Measurements from ENCODE around the gene DGKQ. TPM values are rescaled to one million over a fixed set of nuclear protein-coding genes. Genes with fewer than 3 reads are reported as not detected.

DGKQ gene
- polyA plus RNA-seq, 5 donors, result 4.1 to 10.3 (median 5.2) TPM

Other genes with a start within 250 kb of the DGKQ start
- gene CPLX1, start 147.4 kb downstream of the DGKQ start, polyA plus RNA-seq (ENCODE audit: insufficient read depth in 1 of 5, insufficient read length in 5 of 5, low replicate concordance in 1 of 5), result 1 to 10 TPM in 4 of 5 donors, under 1 TPM in 1; 0.84 to 2.7 (median 1.1) TPM
- 10 to 100 TPM; 37.5 to 62.9 (median 52.1) TPM for gene GAK, start 41.3 kb downstream of the DGKQ start, polyA plus RNA-seq (ENCODE audit: insufficient read depth in 1 of 5, insufficient read length in 5 of 5, low replicate concordance in 1 of 5)
- 10 to 100 TPM; 24.8 to 32.4 (median 28.5) TPM for gene TMEM175, start 41.1 kb downstream of the DGKQ start, polyA plus RNA-seq (ENCODE audit: insufficient read depth in 1 of 5, insufficient read length in 5 of 5, low replicate concordance in 1 of 5)
- gene IDUA, start 13.5 kb upstream of the DGKQ start, polyA plus RNA-seq (ENCODE audit: insufficient read depth in 1 of 5, insufficient read length in 5 of 5, low replicate concordance in 1 of 5), result 10 to 100 TPM in 4 of 5 donors, 1 to 10 TPM in 1; 9.9 to 22.1 (median 16.9) TPM
- gene SLC26A1, start 19.8 kb upstream of the DGKQ start, polyA plus RNA-seq (ENCODE audit: insufficient read depth in 1 of 5, insufficient read length in 5 of 5, low replicate concordance in 1 of 5), result 1 to 10 TPM; 3.5 to 9.1 (median 5.2) TPM
- 10 to 100 TPM; 15.1 to 31.3 (median 20.7) TPM for gene FGFRL1, start 38.1 kb upstream of the DGKQ start, polyA plus RNA-seq (ENCODE audit: insufficient read depth in 1 of 5, insufficient read length in 5 of 5, low replicate concordance in 1 of 5)
- gene RNF212, start 140.0 kb upstream of the DGKQ start, polyA plus RNA-seq (ENCODE audit: insufficient read depth in 1 of 5, insufficient read length in 5 of 5, low replicate concordance in 1 of 5), result 10 to 100 TPM in 3 of 5 donors, 1 to 10 TPM in 2; 6.1 to 11.8 (median 11.0) TPM
- gene SPON2, start 199.0 kb upstream of the DGKQ start, polyA plus RNA-seq (ENCODE audit: insufficient read depth in 1 of 5, insufficient read length in 5 of 5, low replicate concordance in 1 of 5), result 10 to 100 TPM in 4 of 5 donors, 1 to 10 TPM in 1; 6.9 to 47.5 (median 17.0) TPM